SU-DHL-6 (cell line): Measurements from ENCODE around the gene TAB2.

Experiments used
- H2AFZ ChIP-seq: fragments of 200-600 bp; sonication (generic); 2 replicates; pipeline ENCODE4 v1.6.1; 2014; ENCODE audit warnings: low read depth, mild to moderate bottlenecking, moderate library complexity, mixed read lengths, antibody characterized with exemption, low read length; ENCODE audit not compliant: severe bottlenecking
- H3F3A ChIP-seq: fragments of 200-600 bp; shearing (Covaris generic); 2 replicates; pipeline ENCODE4 v1.6.0; 2016; ENCODE audit warnings: antibody characterized with exemption, mild to moderate bottlenecking; ENCODE audit not compliant: insufficient read depth
- H3K27ac ChIP-seq: fragments of 200-600 bp; sonication (generic); 2 replicates; pipeline ENCODE4 v1.5.1; 2016; ENCODE audit warnings: low read depth, mild to moderate bottlenecking, low read length, moderate library complexity, mixed read lengths
- H3K27me3 ChIP-seq: fragments of 200-600 bp; sonication (generic), shearing (Covaris generic); 2 replicates; pipeline ENCODE4 v1.6.0; 2014; ENCODE audit warnings: mild to moderate bottlenecking, low read length
- H3K36me3 ChIP-seq: fragments of 200-600 bp; sonication (generic); 2 replicates; pipeline ENCODE4 v1.6.1; 2014; ENCODE audit warnings: mild to moderate bottlenecking, low read length, mixed read lengths
- H3K4me2 ChIP-seq: fragments of 300-600, 200-600 bp; shearing (Covaris generic), sonication (generic); 2 replicates; pipeline ENCODE4 v1.6.0; 2014; ENCODE audit warnings: low read length, low read depth, mild to moderate bottlenecking; ENCODE audit not compliant: poor library complexity, severe bottlenecking
- H3K4me3 ChIP-seq: fragments of 200-600 bp; sonication (generic); 2 replicates; pipeline ENCODE4 v1.5.1; 2014; ENCODE audit warnings: antibody characterized with exemption, low read length, mild to moderate bottlenecking, mixed read lengths; ENCODE audit not compliant: insufficient read depth, poor library complexity, severe bottlenecking
- H3K79me2 ChIP-seq: fragments of 200-600 bp; sonication (generic); 2 replicates; pipeline ENCODE4 v1.6.1; 2014; ENCODE audit warnings: mild to moderate bottlenecking, low read length, moderate library complexity; ENCODE audit not compliant: insufficient read depth
- H3K9ac ChIP-seq: fragments of 200-600 bp; sonication (generic); 2 replicates; pipeline ENCODE4 v1.7.0; 2014; ENCODE audit warnings: mild to moderate bottlenecking, low read length
- H3K9me2 ChIP-seq: fragments of 200-600 bp; sonication (generic); replicated peaks from 2 replicates; pipeline ENCODE4 v1.6.1; 2014; ENCODE audit warnings: low read length; ENCODE audit not compliant: insufficient read depth
- H3K9me3 ChIP-seq: fragments of 200-600 bp; sonication (generic); 2 replicates; pipeline ENCODE4 v1.6.1; 2014; ENCODE audit warnings: low read length, mixed read lengths; ENCODE audit not compliant: insufficient read depth
- H4K20me1 ChIP-seq: fragments of 200-600 bp; sonication (generic); 2 replicates; pipeline ENCODE4 v1.6.1; 2014; ENCODE audit warnings: low read depth, mild to moderate bottlenecking, antibody characterized with exemption, low read length, moderate library complexity, mixed read lengths
- CTCF ChIP-seq: fragments of 200-600 bp; sonication (generic); IDR thresholded peaks from one replicate; pipeline ENCODE4 v1.5.1; 2017; ENCODE audit warnings: antibody characterized with exemption, mild to moderate bottlenecking, low read length, moderate library complexity; ENCODE audit not compliant: insufficient read depth, poor library complexity, severe bottlenecking
- EZH2phosphoT487 ChIP-seq: fragments of 200-600 bp; sonication (generic), shearing (Covaris generic); conservative IDR thresholded peaks from 2 replicates; pipeline ENCODE4 v1.6.1; 2018; ENCODE audit warnings: mild to moderate bottlenecking, antibody characterized with exemption, low read length, moderate library complexity, mixed read lengths

The TAB2 gene

GRCh38 chr6:149320796-149321195, 3.3 kb downstream of the TAB2 start:
- H3K27ac ChIP-seq = no peak overlapping the region

GRCh38 chr6:149323353-149323752, 5.8 kb downstream of the TAB2 start:
- no peak overlapping the region for H3K9ac ChIP-seq
- H3K4me3 ChIP-seq = no peak overlapping the region
- peaks cover 98% of the 10 kb centered on the region for H3K79me2 ChIP-seq
- H3K36me3 ChIP-seq = no peaks in the 10 kb centered on the region
- peaks cover 3% of the 10 kb centered on the region for H3F3A ChIP-seq
- no peak overlapping the region for H3K27ac ChIP-seq
- peaks cover 75% of the 10 kb centered on the region for H4K20me1 ChIP-seq
- H3K4me2 ChIP-seq = no peak overlapping the region
- H3K9me2 ChIP-seq = no peaks in the 10 kb centered on the region
- TF ChIP-seq CTCF (no peak), EZH2phosphoT487 (no peak)
- H3K27me3 ChIP-seq = no peaks in the 10 kb centered on the region
- no peaks in the 10 kb centered on the region for H3K9me3 ChIP-seq
- no peak overlapping the region for H2AFZ ChIP-seq

More at GRCh38 chr6:149320796-149321195, 3.3 kb downstream of the TAB2 start:
- H3K9me2 ChIP-seq = no peaks in the 10 kb centered on the region
- peaks cover 73% of the 10 kb centered on the region for H3K79me2 ChIP-seq
- no peak overlapping the region for H3K4me3 ChIP-seq
- no peaks in the 10 kb centered on the region for H3K9me3 ChIP-seq
- H3K36me3 ChIP-seq = no peaks in the 10 kb centered on the region
- no peak overlapping the region for H2AFZ ChIP-seq
- H3F3A ChIP-seq = peaks cover 12% of the 10 kb centered on the region
- TF ChIP-seq EZH2phosphoT487 (no peak), CTCF (no peak)
- no peak overlapping the region for H3K4me2 ChIP-seq
- H4K20me1 ChIP-seq = peaks cover 61% of the 10 kb centered on the region
- H3K9ac ChIP-seq = no peak overlapping the region
- no peaks in the 10 kb centered on the region for H3K27me3 ChIP-seq

- no peak overlapping the region for H3K4me3 ChIP-seq
- TF ChIP-seq CTCF (no peak), EZH2phosphoT487 (no peak)
- H3K4me2 ChIP-seq = no peak overlapping the region
- H3K9me3 ChIP-seq = no peaks in the 10 kb centered on the region
- peaks cover 72% of the 10 kb centered on the region for H4K20me1 ChIP-seq
- H3F3A ChIP-seq = peaks cover 3% of the 10 kb centered on the region
- H2AFZ ChIP-seq = no peak overlapping the region
- no peak overlapping the region for H3K27ac ChIP-seq
- H3K9me2 ChIP-seq = no peaks in the 10 kb centered on the region
- no peaks in the 10 kb centered on the region for H3K36me3 ChIP-seq
- no peak overlapping the region for H3K9ac ChIP-seq
- H3K79me2 ChIP-seq = peaks cover 98% of the 10 kb centered on the region
- no peaks in the 10 kb centered on the region for H3K27me3 ChIP-seq
These were observed 6.4 kb downstream of the TAB2 start for GRCh38 chr6:149323925-149324324.
